ENCODE measurements around the gene COG4. TPM values are rescaled to one million over a fixed set of nuclear protein-coding genes. Genes with fewer than 3 reads are reported as not detected.

Gene COG4
- polyA plus RNA-seq, 3 donors: 37.6 to 40.6 (median 40.1) TPM

DNA sequence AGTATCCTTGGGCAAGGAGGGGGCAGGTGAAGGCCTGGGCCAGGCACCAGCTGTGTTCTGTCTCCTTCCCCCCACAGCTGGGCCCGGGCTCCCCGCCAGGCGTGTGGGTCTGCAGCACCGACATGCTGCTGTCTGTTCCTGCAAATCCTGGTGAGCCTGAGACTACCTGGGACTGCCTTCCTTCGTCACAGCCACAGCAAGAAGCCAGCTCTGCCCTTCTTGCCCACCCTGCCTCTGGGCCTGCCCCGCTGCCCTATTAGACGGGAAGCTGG is 56.6 kb downstream of the COG4 start:
- no peak for DNase-seq
- WGBS (ENCODE audit: insufficient coverage): 95% methylated on average over 5 of the region's 7 CpGs
- Histone ChIP-seq H3K27ac (ENCODE audit: low read depth in 1 of 2, low read length in 2 of 2) (no peak overlapping the region), H3K9me3 (replicated peaks in 1 of 2; ENCODE audit: control insufficient read depth in 1 of 2, insufficient read depth in 1 of 2, low read length in 2 of 2) (no peaks in the 10 kb centered on the region), H4K20me1 (ENCODE audit: insufficient read depth, low read length) (no peaks in the 10 kb centered on the region), H3K9ac (ENCODE audit: insufficient read depth, low read length, poor library complexity, severe bottlenecking) (no peak overlapping the region), H3K4me3 (replicated peaks in 1 of 3; ENCODE audit: low read depth in 2 of 3, low read length in 3 of 3) (no peak overlapping the region), H3K79me2 (ENCODE audit: insufficient read depth, low read length) (no peaks in the 10 kb centered on the region), H3K36me3 (replicated peaks in 1 of 2; ENCODE audit: control insufficient read depth in 1 of 2, insufficient read depth in 2 of 2, low read length in 2 of 2) (peaks cover 18 to 25% of the 10 kb centered on the region in 2 donors), H2AFZ (ENCODE audit: insufficient read depth, low read depth, low read length, poor library complexity, severe bottlenecking) (no peak overlapping the region), H3K4me1 (ENCODE audit: control insufficient read depth in 1 of 2, insufficient read depth in 2 of 2, low read length in 2 of 2) (peaks cover 9 to 11% of the 10 kb centered on the region in 2 donors), H3K4me2 (replicated peaks; ENCODE audit: extremely low read depth, low read length, poor library complexity, severe bottlenecking) (no peak overlapping the region), H3K27me3 (ENCODE audit: control insufficient read depth in 2 of 2, insufficient read depth in 2 of 2, low read length in 2 of 2) (no peaks in the 10 kb centered on the region)
- intact Hi-C loops (cut with micrococcal nuclease): no loop called here
- peaks cover 18 to 50% of the 10 kb centered on the region in 2 donors for H3K36me3 Mint-ChIP-seq
- H3K27me3 Mint-ChIP-seq (ENCODE audit: low read depth in 3 of 3): no peaks in the 10 kb centered on the region
- no peak for TF ChIP-seq CTCF (IDR thresholded peaks at IDR 0.05)
- H3K27ac Mint-ChIP-seq: no peak overlapping the region
- H3K4me1 Mint-ChIP-seq: peaks cover 9% of the 10 kb centered on the region
- H3K9me3 Mint-ChIP-seq: no peaks in the 10 kb centered on the region
- H3K4me3 Mint-ChIP-seq: no peak overlapping the region

GRCh38 chr16:70465999-70466804 is 57.2 kb downstream of the COG4 start:
- H3K27ac Mint-ChIP-seq: peak overlapping the region in 1 of 7 donors; percentile 40
- H3K36me3 Mint-ChIP-seq: peaks cover 18 to 51% of the 10 kb centered on the region in 2 donors
- H3K27ac ChIP-seq (ENCODE audit: low read depth in 1 of 2, low read length in 2 of 2): no peak overlapping the region

More at GRCh38 chr16:70465999-70466804, 57.2 kb downstream of the COG4 start:
- H3K4me3 Mint-ChIP-seq: no peak overlapping the region
- intact Hi-C loops (cut with micrococcal nuclease): no loop called here
- Histone ChIP-seq H4K20me1 (ENCODE audit: insufficient read depth, low read length) (no peaks in the 10 kb centered on the region), H3K79me2 (ENCODE audit: insufficient read depth, low read length) (no peaks in the 10 kb centered on the region), H3K4me3 (replicated peaks in 1 of 3; ENCODE audit: low read depth in 2 of 3, low read length in 3 of 3) (no peak overlapping the region), H3K36me3 (replicated peaks in 1 of 2; ENCODE audit: control insufficient read depth in 1 of 2, insufficient read depth in 2 of 2, low read length in 2 of 2) (peaks cover 18 to 27% of the 10 kb centered on the region in 2 donors), H3K9ac (ENCODE audit: insufficient read depth, low read length, poor library complexity, severe bottlenecking) (no peak overlapping the region), H2AFZ (ENCODE audit: insufficient read depth, low read depth, low read length, poor library complexity, severe bottlenecking) (no peak overlapping the region), H3K27me3 (ENCODE audit: control insufficient read depth in 2 of 2, insufficient read depth in 2 of 2, low read length in 2 of 2) (no peaks in the 10 kb centered on the region), H3K4me1 (ENCODE audit: control insufficient read depth in 1 of 2, insufficient read depth in 2 of 2, low read length in 2 of 2) (peaks cover 4 to 6% of the 10 kb centered on the region in 2 donors), H3K4me2 (replicated peaks; ENCODE audit: extremely low read depth, low read length, poor library complexity, severe bottlenecking) (no peak overlapping the region), H3K9me3 (replicated peaks in 1 of 2; ENCODE audit: control insufficient read depth in 1 of 2, insufficient read depth in 1 of 2, low read length in 2 of 2) (no peaks in the 10 kb centered on the region)
- H3K9me3 Mint-ChIP-seq: no peaks in the 10 kb centered on the region
- peaks cover 4% of the 10 kb centered on the region for H3K4me1 Mint-ChIP-seq
- no peaks in the 10 kb centered on the region for H3K27me3 Mint-ChIP-seq (ENCODE audit: low read depth in 3 of 3)
- TF ChIP-seq CTCF (IDR thresholded peaks at IDR 0.05): no peak
- 78% methylated on average over 9 of the region's 13 CpGs for WGBS (ENCODE audit: insufficient coverage)
- DNase-seq: no peak
